ENCODE results near the gene DKKL1.

DNA sequence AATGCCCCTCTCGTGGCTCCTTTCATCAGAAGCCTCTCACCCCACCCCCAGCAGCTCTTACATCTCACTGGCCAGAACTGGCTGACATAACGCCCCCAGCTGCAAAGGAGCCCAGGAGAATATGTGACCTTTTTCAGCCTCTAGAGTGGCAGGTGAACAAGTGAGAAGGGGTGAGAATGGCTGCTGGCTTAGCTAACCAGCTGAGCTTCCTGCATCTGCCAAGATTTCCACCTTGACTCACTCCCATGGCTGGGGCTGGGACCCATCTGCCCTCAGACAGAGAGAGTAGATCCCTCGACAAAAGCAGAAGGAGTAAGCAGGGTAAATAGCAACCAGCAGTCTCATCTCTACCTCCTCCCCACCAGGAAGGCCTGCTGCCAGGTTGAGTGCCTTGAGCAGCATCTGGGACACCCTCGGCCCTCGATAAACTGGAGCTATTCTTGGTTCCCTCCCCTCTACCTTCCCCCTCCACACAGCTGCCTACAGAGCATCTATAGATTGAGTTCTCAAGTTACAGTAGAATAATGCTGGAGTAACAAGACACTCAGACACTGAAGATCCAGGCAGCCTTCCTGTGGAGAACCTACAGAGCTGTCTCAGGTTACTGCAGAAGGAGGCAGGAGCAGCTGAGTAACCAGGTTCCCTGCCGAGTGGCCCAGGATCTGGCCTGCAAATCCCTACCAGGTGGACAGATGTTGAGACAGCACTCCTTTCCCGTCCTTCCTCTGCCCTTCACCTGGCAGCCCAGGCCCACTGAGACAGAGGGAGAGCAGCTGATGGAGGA is 39.9 kb downstream of the DKKL1 start:
- TF ChIP-seq, protein P1, sequence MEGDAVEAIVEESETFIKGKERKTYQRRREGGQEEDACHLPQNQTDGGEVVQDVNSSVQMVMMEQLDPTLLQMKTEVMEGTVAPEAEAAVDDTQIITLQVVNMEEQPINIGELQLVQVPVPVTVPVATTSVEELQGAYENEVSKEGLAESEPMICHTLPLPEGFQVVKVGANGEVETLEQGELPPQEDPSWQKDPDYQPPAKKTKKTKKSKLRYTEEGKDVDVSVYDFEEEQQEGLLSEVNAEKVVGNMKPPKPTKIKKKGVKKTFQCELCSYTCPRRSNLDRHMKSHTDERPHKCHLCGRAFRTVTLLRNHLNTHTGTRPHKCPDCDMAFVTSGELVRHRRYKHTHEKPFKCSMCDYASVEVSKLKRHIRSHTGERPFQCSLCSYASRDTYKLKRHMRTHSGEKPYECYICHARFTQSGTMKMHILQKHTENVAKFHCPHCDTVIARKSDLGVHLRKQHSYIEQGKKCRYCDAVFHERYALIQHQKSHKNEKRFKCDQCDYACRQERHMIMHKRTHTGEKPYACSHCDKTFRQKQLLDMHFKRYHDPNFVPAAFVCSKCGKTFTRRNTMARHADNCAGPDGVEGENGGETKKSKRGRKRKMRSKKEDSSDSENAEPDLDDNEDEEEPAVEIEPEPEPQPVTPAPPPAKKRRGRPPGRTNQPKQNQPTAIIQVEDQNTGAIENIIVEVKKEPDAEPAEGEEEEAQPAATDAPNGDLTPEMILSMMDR (IDR thresholded peaks at IDR 0.05; ENCODE audit: poor library complexity, severe bottlenecking), result no peak
- no peak for TF ChIP-seq POLR2AphosphoS5 (IDR thresholded peaks at IDR 0.05)
- no peak for TF ChIP-seq TAF1 (IDR thresholded peaks at IDR 0.05; ENCODE audit: low read depth)
